ENCODE measurements around the gene SLC23A1.
"Not testable (repeated sequence)": the region's sequence is repeated elsewhere in the genome, so short reads cannot be mapped to it uniquely, and the experiment has no call there.

GRCh38 chr5:139355900-139356299 lies 27.2 kb downstream of the SLC23A1 start:
- TF ChIP-seq, protein P1, sequence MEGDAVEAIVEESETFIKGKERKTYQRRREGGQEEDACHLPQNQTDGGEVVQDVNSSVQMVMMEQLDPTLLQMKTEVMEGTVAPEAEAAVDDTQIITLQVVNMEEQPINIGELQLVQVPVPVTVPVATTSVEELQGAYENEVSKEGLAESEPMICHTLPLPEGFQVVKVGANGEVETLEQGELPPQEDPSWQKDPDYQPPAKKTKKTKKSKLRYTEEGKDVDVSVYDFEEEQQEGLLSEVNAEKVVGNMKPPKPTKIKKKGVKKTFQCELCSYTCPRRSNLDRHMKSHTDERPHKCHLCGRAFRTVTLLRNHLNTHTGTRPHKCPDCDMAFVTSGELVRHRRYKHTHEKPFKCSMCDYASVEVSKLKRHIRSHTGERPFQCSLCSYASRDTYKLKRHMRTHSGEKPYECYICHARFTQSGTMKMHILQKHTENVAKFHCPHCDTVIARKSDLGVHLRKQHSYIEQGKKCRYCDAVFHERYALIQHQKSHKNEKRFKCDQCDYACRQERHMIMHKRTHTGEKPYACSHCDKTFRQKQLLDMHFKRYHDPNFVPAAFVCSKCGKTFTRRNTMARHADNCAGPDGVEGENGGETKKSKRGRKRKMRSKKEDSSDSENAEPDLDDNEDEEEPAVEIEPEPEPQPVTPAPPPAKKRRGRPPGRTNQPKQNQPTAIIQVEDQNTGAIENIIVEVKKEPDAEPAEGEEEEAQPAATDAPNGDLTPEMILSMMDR (IDR thresholded peaks at IDR 0.05), result not testable (repeated sequence)
- TF ChIP-seq EZH2 (IDR thresholded peaks at IDR 0.05; ENCODE audit: borderline replicate concordance, insufficient read depth, low read depth, low read length, poor library complexity, severe bottlenecking), result not testable (repeated sequence)
